Gastrocnemius medialis (tissue), 4 donors: ENCODE measurements around the gene ZBTB43.

ENCODE experiments used
- CTCF ChIP-seq, 5 experiments: fragments of 450-650 bp in 3 of 5; fragments of 200-600 bp in 2 of 5; sonication (generic) in 2 of 5; IDR thresholded peaks in 4 of 5; conservative IDR thresholded peaks in 1 of 5; 1 replicate in 4 of 5; 2 replicates in 1 of 5; pipeline ENCODE4 v1.5.1; 2016 to 2019; ENCODE audit warnings: antibody characterized with exemption in 5 of 5, mild to moderate bottlenecking in 3 of 5, moderate library complexity in 3 of 5
- POLR2A ChIP-seq, 2 donors: fragments of 450-650 bp; IDR thresholded peaks; one replicate each; pipeline ENCODE4 v1.6.1; 2017; ENCODE audit warnings: antibody characterized with exemption in 2 of 2, mild to moderate bottlenecking in 2 of 2, moderate library complexity in 2 of 2

DNA sequence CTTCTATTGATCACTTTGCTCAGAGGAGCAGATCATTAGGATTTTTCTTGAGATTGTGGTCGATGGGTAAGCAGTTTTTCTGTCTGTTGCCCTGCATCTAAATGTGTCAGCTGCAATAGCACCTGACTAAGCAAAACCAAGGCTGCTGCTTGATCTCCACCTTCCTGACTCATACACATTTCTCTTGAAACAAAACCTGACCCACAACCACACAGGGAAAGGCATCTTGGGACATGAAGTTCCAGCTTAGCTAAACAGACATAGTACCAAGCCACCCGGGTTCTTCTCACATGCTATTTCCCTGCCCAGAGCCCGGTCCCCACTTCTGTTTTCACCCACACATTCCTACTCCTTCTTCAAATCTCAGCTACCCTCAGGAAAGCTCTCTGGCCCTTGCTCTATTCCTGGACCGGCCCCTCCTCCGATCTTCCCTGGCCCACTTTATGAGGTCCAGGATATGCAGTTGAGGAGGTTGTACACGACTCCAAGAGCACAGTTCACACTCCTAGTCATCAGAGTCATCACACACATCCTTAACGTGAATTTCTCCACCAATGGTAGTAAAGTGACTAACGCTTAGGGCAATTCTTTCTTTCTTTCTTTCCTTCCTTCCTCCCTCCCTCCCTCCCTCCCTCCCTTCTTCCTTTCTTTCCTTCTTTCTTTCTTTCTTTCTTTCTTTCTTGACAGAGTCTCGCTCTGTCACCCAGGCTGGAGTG is 16.0 kb upstream of the ZBTB43 start:
- TF ChIP-seq POLR2A (IDR thresholded peaks at IDR 0.05) (peak in 1 of 2 donors; percentile 76), CTCF (IDR thresholded peaks at IDR 0.05 in 4 of 5, conservative IDR thresholded peaks at IDR 0.05 in 1 of 5) (no peak)
